ENCODE results near the gene OPTC. TPM values are rescaled to one million over a fixed set of nuclear protein-coding genes. Genes with fewer than 3 reads are reported as not detected.

Gene OPTC
- total RNA-seq, 2 experiments from 2014 or later: not detected

- Mint-ChIP-seq H3K27me3 (no peaks in the 10 kb centered on the region), H3K4me1 (ENCODE audit: low read depth) (no peaks in the 10 kb centered on the region), H3K9me3 (no peaks in the 10 kb centered on the region), H3K4me3 (no peak overlapping the region), H3K36me3 (ENCODE audit: low read depth) (no peaks in the 10 kb centered on the region), H3K27ac (no peak overlapping the region)
- DNase-seq (no peak), ATAC-seq (no peak)
- POLR2A ChIA-PET: no interaction called here
- no peak for TF ChIP-seq CTCF (IDR thresholded peaks at IDR 0.05)
- intact Hi-C loops (cut with micrococcal nuclease): loop anchor here (10.0 kb wide), 1 partner anchor 125 kb away; the partner anchor contains the start of gene ATP2B4
- CTCF ChIA-PET: interaction anchor here (1.1 to 2.2 kb wide), 3 partner anchors 12 to 203 kb away, joined by 3 to 8 read pairs (median 6); no protein-coding TSS in a partner anchor
Observed at GRCh38 chr1:203499643-203500278, 5.8 kb downstream of the OPTC start.

GRCh38 chr1:203500279-203500678 is 6.3 kb downstream of the OPTC start:
- TF ChIP-seq CTCF (IDR thresholded peaks at IDR 0.05): no peak
- Mint-ChIP-seq H3K4me1 (ENCODE audit: low read depth) (no peaks in the 10 kb centered on the region), H3K4me3 (no peak overlapping the region), H3K27ac (no peak overlapping the region), H3K36me3 (ENCODE audit: low read depth) (no peaks in the 10 kb centered on the region), H3K27me3 (no peaks in the 10 kb centered on the region), H3K9me3 (no peaks in the 10 kb centered on the region)
- CTCF ChIA-PET: no interaction called here
- no peak for DNase-seq
- intact Hi-C loops (cut with micrococcal nuclease): loop anchor here (10.0 kb wide), 1 partner anchor 125 kb away; the partner anchor contains the start of gene ATP2B4
- ATAC-seq: no peak
- POLR2A ChIA-PET: no interaction called here

- H3K9me3 Mint-ChIP-seq: no peaks in the 10 kb centered on the region
- no peaks in the 10 kb centered on the region for H3K27me3 Mint-ChIP-seq
- ChIA-PET POLR2A (interaction anchor here (1.3 kb wide), 1 partner anchor 169 kb away, joined by 3 read pairs; no protein-coding TSS in a partner anchor), CTCF (interaction anchor here (0.7 to 8.6 kb wide), 39 partner anchors 10 to 343 kb away, joined by 3 to 174 read pairs (median 4); partner anchors contain the start of genes ATP2B4 and OPTC)
- TF ChIP-seq CTCF (IDR thresholded peaks at IDR 0.05): no peak
- no peak for ATAC-seq
- intact Hi-C loops (cut with micrococcal nuclease): loop anchor here (2.0 to 10.0 kb wide), 2 partner anchors 121 to 199 kb away; partner anchors contain the start of gene ATP2B4
- H3K27ac Mint-ChIP-seq: no peak overlapping the region
- no peaks in the 10 kb centered on the region for H3K4me1 Mint-ChIP-seq (ENCODE audit: low read depth)
- no peak for DNase-seq
- H3K36me3 Mint-ChIP-seq (ENCODE audit: low read depth): no peaks in the 10 kb centered on the region
- H3K4me3 Mint-ChIP-seq: no peak overlapping the region
Observed at GRCh38 chr1:203503836-203504235, 9.9 kb downstream of the OPTC start.

- peak; percentile 81 for ATAC-seq
- TF ChIP-seq CTCF (IDR thresholded peaks at IDR 0.05): peak; percentile 98
- H3K36me3 Mint-ChIP-seq (ENCODE audit: low read depth): no peaks in the 10 kb centered on the region
- H3K27ac Mint-ChIP-seq: no peak overlapping the region
- no peak overlapping the region for H3K4me3 Mint-ChIP-seq
- no peaks in the 10 kb centered on the region for H3K4me1 Mint-ChIP-seq (ENCODE audit: low read depth)
- no peaks in the 10 kb centered on the region for H3K27me3 Mint-ChIP-seq
- intact Hi-C loops (cut with micrococcal nuclease): loop anchor here (2.0 to 10.0 kb wide), 2 partner anchors 120 to 198 kb away; partner anchors contain the start of gene ATP2B4
- ChIA-PET CTCF (interaction anchor here (0.7 to 8.6 kb wide), 49 partner anchors 9 to 342 kb away, joined by 3 to 174 read pairs (median 4); partner anchors contain the start of genes ATP2B4 and OPTC), POLR2A (interaction anchor here (0.8 to 1.3 kb wide), 3 partner anchors 146 to 198 kb away, joined by 3 read pairs; no protein-coding TSS in a partner anchor)
- H3K9me3 Mint-ChIP-seq: no peaks in the 10 kb centered on the region
- DNase-seq: peak; percentile 89
Observed at GRCh38 chr1:203504400-203505250, 10.7 kb downstream of the OPTC start.
